Measurements from ENCODE around the gene GBF1. TPM values are rescaled to one million over a fixed set of nuclear protein-coding genes. Genes with fewer than 3 reads are reported as not detected.
A peak's percentile ranks its signal among the peaks of the same experiment; 100 is the strongest.

The GBF1 gene
- polyA plus RNA-seq, 1 of the 3 experiments (the other 2 are of a cell fraction), result 12.3 TPM

- TF ChIP-seq, protein P1, sequence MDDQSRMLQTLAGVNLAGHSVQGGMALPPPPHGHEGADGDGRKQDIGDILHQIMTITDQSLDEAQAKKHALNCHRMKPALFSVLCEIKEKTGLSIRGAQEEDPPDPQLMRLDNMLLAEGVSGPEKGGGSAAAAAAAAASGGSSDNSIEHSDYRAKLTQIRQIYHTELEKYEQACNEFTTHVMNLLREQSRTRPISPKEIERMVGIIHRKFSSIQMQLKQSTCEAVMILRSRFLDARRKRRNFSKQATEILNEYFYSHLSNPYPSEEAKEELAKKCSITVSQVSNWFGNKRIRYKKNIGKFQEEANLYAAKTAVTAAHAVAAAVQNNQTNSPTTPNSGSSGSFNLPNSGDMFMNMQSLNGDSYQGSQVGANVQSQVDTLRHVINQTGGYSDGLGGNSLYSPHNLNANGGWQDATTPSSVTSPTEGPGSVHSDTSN (IDR thresholded peaks at IDR 0.05), result no peak; the same call in 1 of the 2 replicates
- peak; percentile 77; the same call in 1 of the 2 replicates for TF ChIP-seq SIN3A (IDR thresholded peaks at IDR 0.05; ENCODE audit: borderline replicate concordance, low read depth, low read length)
- TF ChIP-seq ELF1 (IDR thresholded peaks at IDR 0.05), result peak; percentile 48; the same call in 1 of the 2 replicates
- no peak for TF ChIP-seq CTCF (IDR thresholded peaks at IDR 0.05)
- TF ChIP-seq GABPA (IDR thresholded peaks at IDR 0.05; ENCODE audit: low read depth), result peak; percentile 77
- TF ChIP-seq, protein P2, sequence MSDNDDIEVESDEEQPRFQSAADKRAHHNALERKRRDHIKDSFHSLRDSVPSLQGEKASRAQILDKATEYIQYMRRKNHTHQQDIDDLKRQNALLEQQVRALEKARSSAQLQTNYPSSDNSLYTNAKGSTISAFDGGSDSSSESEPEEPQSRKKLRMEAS (IDR thresholded peaks at IDR 0.05; ENCODE audit: low read depth), result peak; percentile 68; the same call in 1 of the 2 replicates
- TF ChIP-seq FOSL2 (IDR thresholded peaks at IDR 0.05; ENCODE audit: borderline replicate concordance, low read depth), result no peak
- peak; percentile 51; the same call in 1 of the 2 replicates for TF ChIP-seq NRF1 (IDR thresholded peaks at IDR 0.05; ENCODE audit: low read depth, low read length)
- TF ChIP-seq TEAD4 (IDR thresholded peaks at IDR 0.05; ENCODE audit: borderline replicate concordance, insufficient read depth), result no peak
Observed at GRCh38 chr10:102420714-102421506, 175.6 kb downstream of the GBF1 start, which contains the start of gene FBXL15 (continued).

GRCh38 chr10:102421507-102421756 is 176.1 kb downstream of the GBF1 start:
- Histone ChIP-seq H3K36me3 (replicated peaks in 1 of 2; ENCODE audit: control insufficient read depth in 1 of 2, insufficient read depth in 2 of 2, low read length in 1 of 2) (peaks cover 0 to 21% of the 10 kb centered on the region in 2 experiments), H3K79me2 (ENCODE audit: insufficient read depth) (no peaks in the 10 kb centered on the region), H3K9me2 (no peaks in the 10 kb centered on the region), H3K9ac (peak overlapping the region; percentile 68), H3K27me3 (ENCODE audit: insufficient read depth) (no peaks in the 10 kb centered on the region), H2AFZ (ENCODE audit: low read depth) (peak overlapping the region; percentile 85), H3K4me2 (peak overlapping the region; percentile 84), H4K20me1 (ENCODE audit: insufficient read depth) (no peaks in the 10 kb centered on the region), H3K27ac (ENCODE audit: low read depth in 2 of 2, low read length in 1 of 2) (peak overlapping the region; percentile 78 to 99; a peak in 3 of 4 replicates), H3K4me1 (ENCODE audit: control insufficient read depth in 1 of 2, insufficient read depth in 2 of 2, low read depth in 1 of 2, low read length in 1 of 2) (peaks cover 0 to 29% of the 10 kb centered on the region in 2 experiments; a peak in 2 of 4 replicates), H3K4me3 (ENCODE audit: low read depth in 2 of 2, low read length in 1 of 2) (peak overlapping the region; percentile 77 to 90), H3K9me3 (no peaks in the 10 kb centered on the region), H3F3A (replicated peaks; ENCODE audit: insufficient read depth) (peaks cover 15% of the 10 kb centered on the region)
- TF ChIP-seq RXRA (IDR thresholded peaks at IDR 0.05; ENCODE audit: borderline replicate concordance, low read depth) (no peak), RFX5 (IDR thresholded peaks at IDR 0.05; ENCODE audit: low read length) (no peak), GABPA (IDR thresholded peaks at IDR 0.05; ENCODE audit: low read depth) (no peak), EZH2phosphoT487 (IDR thresholded peaks at IDR 0.05; ENCODE audit: borderline replicate concordance, low read depth) (no peak), ELF1 (IDR thresholded peaks at IDR 0.05) (no peak), SMC3 (IDR thresholded peaks at IDR 0.05; ENCODE audit: low read depth, low read length) (no peak), JUND (IDR thresholded peaks at IDR 0.05) (no peak), MXI1 (IDR thresholded peaks at IDR 0.05; ENCODE audit: low read depth, low read length) (no peak)
- TF ChIP-seq, protein P2 (IDR thresholded peaks at IDR 0.05; ENCODE audit: low read depth), result no peak
- ChIA-PET CTCF (interaction anchor here (1.0 to 18.3 kb wide), 13 partner anchors 10 to 268 kb away, joined by 3 to 359 read pairs (median 21); partner anchors contain the start of genes C10orf95, CUEDC2, ELOVL3 and NFKB2), POLR2A (interaction anchor here (0.9 to 4.2 kb wide), 7 partner anchors 8 to 163 kb away, joined by 3 to 41 read pairs (median 4); partner anchors contain the start of genes CUEDC2 and NFKB2)
- WGBS (ENCODE audit: low lambda C conversion rate), result 0% methylated on average over 2 of the region's 14 CpGs
- no peak for DNase-seq
